A549 (cell line): ENCODE measurements around the gene MAP6.

Source experiments
- BHLHE40 ChIP-seq: IDR thresholded peaks from 2 replicates; pipeline ENCODE4 v1.6.1; 2012; ENCODE audit warnings: low read depth, low read length, inconsistent platforms
- CEBPB ChIP-seq, 2 experiments: fragments of >200 bp in 1 of 2; sonication (Bioruptor Twin) in 1 of 2; formaldehyde crosslinking in 1 of 2; IDR thresholded peaks; 2 replicates each; pipeline ENCODE4 v1.6.1; 2012 to 2016
- HDAC2 ChIP-seq: fragments of 200-600 bp; sonication (generic); IDR thresholded peaks from 2 replicates; pipeline ENCODE4 v1.6.1; 2016
- HOXB13 ChIP-seq: fragments of 250-450 bp; sonication (Bioruptor Pico); IDR thresholded peaks from 2 replicates; pipeline ENCODE4 v1.5.0; 2020; ENCODE audit warnings: low read depth, mild to moderate bottlenecking, moderate library complexity
- KDM1A ChIP-seq: fragments of 200-600 bp; sonication (generic); IDR thresholded peaks from 2 replicates; pipeline ENCODE4 v1.6.1; 2016; ENCODE audit warnings: low read depth, mild to moderate bottlenecking
- MAZ ChIP-seq: fragments of 150-350 bp; IDR thresholded peaks from 2 replicates; pipeline ENCODE4 v1.6.1; 2014; ENCODE audit warnings: antibody characterized with exemption, low read depth, low read length, borderline replicate concordance
- TP53 ChIP-seq: fragments of 250-450 bp; sonication (Bioruptor Pico); IDR thresholded peaks from 2 replicates; pipeline ENCODE4 v1.5.0; 2021; ENCODE audit warnings: mild to moderate bottlenecking, moderate library complexity
- ZFP36 ChIP-seq: fragments of 450-650 bp; IDR thresholded peaks from 2 replicates; pipeline ENCODE4 v1.6.1; 2014; ENCODE audit warnings: borderline replicate concordance; ENCODE audit not compliant: partially characterized antibody
- TF ChIP-seq, protein P1 (sequence below): fragments of >200 bp; sonication (Bioruptor Twin); formaldehyde crosslinking; IDR thresholded peaks from 3 replicates; pipeline ENCODE4 v1.5.1; 2016

GRCh38 chr11:75578977-75579376 lies 89.9 kb downstream of the MAP6 start:
- no peak for TF ChIP-seq MAZ
- TF ChIP-seq, protein P1, sequence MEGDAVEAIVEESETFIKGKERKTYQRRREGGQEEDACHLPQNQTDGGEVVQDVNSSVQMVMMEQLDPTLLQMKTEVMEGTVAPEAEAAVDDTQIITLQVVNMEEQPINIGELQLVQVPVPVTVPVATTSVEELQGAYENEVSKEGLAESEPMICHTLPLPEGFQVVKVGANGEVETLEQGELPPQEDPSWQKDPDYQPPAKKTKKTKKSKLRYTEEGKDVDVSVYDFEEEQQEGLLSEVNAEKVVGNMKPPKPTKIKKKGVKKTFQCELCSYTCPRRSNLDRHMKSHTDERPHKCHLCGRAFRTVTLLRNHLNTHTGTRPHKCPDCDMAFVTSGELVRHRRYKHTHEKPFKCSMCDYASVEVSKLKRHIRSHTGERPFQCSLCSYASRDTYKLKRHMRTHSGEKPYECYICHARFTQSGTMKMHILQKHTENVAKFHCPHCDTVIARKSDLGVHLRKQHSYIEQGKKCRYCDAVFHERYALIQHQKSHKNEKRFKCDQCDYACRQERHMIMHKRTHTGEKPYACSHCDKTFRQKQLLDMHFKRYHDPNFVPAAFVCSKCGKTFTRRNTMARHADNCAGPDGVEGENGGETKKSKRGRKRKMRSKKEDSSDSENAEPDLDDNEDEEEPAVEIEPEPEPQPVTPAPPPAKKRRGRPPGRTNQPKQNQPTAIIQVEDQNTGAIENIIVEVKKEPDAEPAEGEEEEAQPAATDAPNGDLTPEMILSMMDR, result no peak
- no peak for TF ChIP-seq ZFP36
- TF ChIP-seq KDM1A, result no peak
- TF ChIP-seq HOXB13 (CRISPR knock-in tag), result no peak
- no peak for TF ChIP-seq HDAC2
- no peak for TF ChIP-seq BHLHE40
- TF ChIP-seq CEBPB (IDR thresholded peaks at IDR 0.05), result no peak
- no peak for TF ChIP-seq TP53
